KBM-7 (cell line): ENCODE data around the gene RUNX1.

Experiments
- DNase-seq: peaks from one replicate; pipeline ENCODE4 v3.0.0-alpha.2; 2015
- in situ Hi-C: fragments of 300-500 bp; cut with MboI; formaldehyde crosslinking; loops from 2 replicates; pipeline ENCODE4 v1.14.3; 2020; ENCODE audit warnings: low sequenced_read_pairs, low pct_unique_long_range_greater_than_20kb, mixed read lengths

The RUNX1 gene

GRCh38 chr21:35063428-35064172, 14.5 kb upstream of the RUNX1 start:
- in situ Hi-C loops: no loop called here
- DNase-seq: no peak

- in situ Hi-C loops: no loop called here
- DNase-seq: no peak
Observed at GRCh38 chr21:35062016-35062415, 12.9 kb upstream of the RUNX1 start.

GRCh38 chr21:35059742-35060141, 10.6 kb upstream of the RUNX1 start:
- in situ Hi-C loops: no loop called here
- no peak for DNase-seq

GRCh38 chr21:35058058-35058457, 9.0 kb upstream of the RUNX1 start:
- DNase-seq: no peak
- in situ Hi-C loops: no loop called here

GRCh38 chr21:35057428-35057827, 8.3 kb upstream of the RUNX1 start:
- in situ Hi-C loops: no loop called here
- DNase-seq: no peak

GRCh38 chr21:35053356-35054096, 4.4 kb upstream of the RUNX1 start:
- no peak for DNase-seq
- in situ Hi-C loops: no loop called here

GRCh38 chr21:35052801-35053200, 3.7 kb upstream of the RUNX1 start:
- in situ Hi-C loops: no loop called here
- DNase-seq: no peak

- in situ Hi-C loops: no loop called here
- peak; percentile 94 for DNase-seq
Observed at GRCh38 chr21:35051287-35051818, 2.3 kb upstream of the RUNX1 start.

- DNase-seq: no peak
- in situ Hi-C loops: no loop called here
Observed at GRCh38 chr21:35050348-35051286, 1.5 kb upstream of the RUNX1 start.

- peak; percentile 57 for DNase-seq
- in situ Hi-C loops: no loop called here
Observed at GRCh38 chr21:35048183-35048601, 910 bp downstream of the RUNX1 start.

GRCh38 chr21:35046880-35047229, 2.2 kb downstream of the RUNX1 start:
- in situ Hi-C loops: no loop called here
- no peak for DNase-seq

GRCh38 chr21:35046263-35046624, 2.9 kb downstream of the RUNX1 start:
- peak; percentile 53 for DNase-seq
- in situ Hi-C loops: no loop called here

- DNase-seq: no peak
- in situ Hi-C loops: no loop called here
Observed at GRCh38 chr21:35045542-35046262, 3.4 kb downstream of the RUNX1 start.

GRCh38 chr21:35044770-35045541, 4.1 kb downstream of the RUNX1 start:
- in situ Hi-C loops: no loop called here
- DNase-seq: no peak

- in situ Hi-C loops: no loop called here
- no peak for DNase-seq
Observed at GRCh38 chr21:35044128-35044527, 5.0 kb downstream of the RUNX1 start.

- DNase-seq: no peak
- in situ Hi-C loops: no loop called here
Observed at GRCh38 chr21:35043549-35043948, 5.6 kb downstream of the RUNX1 start.

- in situ Hi-C loops: no loop called here
- DNase-seq: no peak
Observed at GRCh38 chr21:35042836-35043235, 6.3 kb downstream of the RUNX1 start.

- no peak for DNase-seq
- in situ Hi-C loops: no loop called here
Observed at GRCh38 chr21:35041881-35042280, 7.2 kb downstream of the RUNX1 start.
